Small intestine (tissue), 7 donors: ENCODE results near the gene CDC42BPB. TPM values are rescaled to one million over a fixed set of nuclear protein-coding genes. Genes with fewer than 3 reads are reported as not detected.
"Not testable (repeated sequence)": the region's sequence is repeated elsewhere in the genome, so short reads cannot be mapped to it uniquely, and the experiment has no call there.

Experiments
- DNase-seq, 2 donors: peaks; one replicate each; pipeline versions ENCODE4 v3.0.0 to v3.0.0-alpha.2; 2013
- FAIRE-seq: peaks from 2 replicates; lab custom pipeline; 2012; peaks lifted over from hg19 to GRCh38; lab: Jason Lieb, UNC
- H3K27ac ChIP-seq, 3 donors: one replicate each; pipeline ENCODE4 v1.5.1; 2013; ENCODE audit warnings: low read length in 2 of 3, mild to moderate bottlenecking in 2 of 3, control low read depth in 1 of 3, inconsistent platforms in 1 of 3, low read depth in 1 of 3, moderate library complexity in 1 of 3
- H3K27me3 ChIP-seq, 3 donors: one replicate each; pipeline ENCODE4 v1.6.1; 2013; ENCODE audit warnings: low read length in 3 of 3, inconsistent platforms in 1 of 3; ENCODE audit not compliant: control insufficient read depth in 3 of 3, insufficient read depth in 3 of 3
- H3K36me3 ChIP-seq, 3 donors: one replicate each; pipeline ENCODE4 v1.6.1; 2013; ENCODE audit warnings: low read length in 3 of 3, inconsistent platforms in 1 of 3, low read depth in 1 of 3, mild to moderate bottlenecking in 1 of 3, moderate library complexity in 1 of 3; ENCODE audit not compliant: control insufficient read depth in 3 of 3, insufficient read depth in 2 of 3
- H3K4me1 ChIP-seq, 3 donors: one replicate each; pipeline ENCODE4 v1.6.1; 2013; ENCODE audit warnings: low read length in 2 of 3, inconsistent platforms in 1 of 3, low read depth in 1 of 3, mild to moderate bottlenecking in 1 of 3, moderate library complexity in 1 of 3; ENCODE audit not compliant: control insufficient read depth in 3 of 3, insufficient read depth in 2 of 3
- H3K4me3 ChIP-seq, 3 donors: one replicate each; pipeline ENCODE4 v1.5.1; 2013; ENCODE audit warnings: low read length in 3 of 3, control low read depth in 1 of 3, inconsistent platforms in 1 of 3, low read depth in 1 of 3, mild to moderate bottlenecking in 1 of 3, moderate library complexity in 1 of 3
- H3K9me3 ChIP-seq, 2 donors: one replicate each; pipeline ENCODE4 v1.6.1; 2013; ENCODE audit warnings: low read depth in 1 of 2, low read length in 1 of 2; ENCODE audit not compliant: control insufficient read depth in 2 of 2, insufficient read depth in 1 of 2
- WGBS, 3 donors: extraction: QIAGEN DNeasy Blood & Tissue Kit; methylation state at CpG; one replicate each; pipeline ENCODE4 v1.1.7; 2013; 5-methylcytosine and 5-hydroxymethylcytosine counted together
- polyA plus RNA-seq, 4 donors: library from polyadenylated mRNA; stranded (reverse) in 3 of 4; unstranded in 1 of 4; fragments of 200-250 nt in 3 of 4; fragments of 120-200 nt in 1 of 4; gene quantifications; one replicate each; pipeline versions ENCODE4 v1.2.1 to v1.2.3, GENCODE V29; 2013
- donor health status: healthy with polysubstance abuse.
- donor health status: control.
- donor health status: control.
- donor health status: Bipolar disorder and iron deficiency.
- donor health status: healthy.

The CDC42BPB gene
- polyA plus RNA-seq, 4 donors = 29.2 to 69.4 (median 39.5) TPM

- Histone ChIP-seq H3K4me1 (peaks cover 0 to 57% (median 6%) of the 10 kb centered on the region in 3 donors), H3K9me3 (no peaks in the 10 kb centered on the region), H3K4me3 (peak overlapping the region; percentile 32 to 73 (median 70)), H3K36me3 (peaks cover 4 to 63% (median 5%) of the 10 kb centered on the region in 3 donors), H3K27me3 (peaks cover 0 to 23% (median 6%) of the 10 kb centered on the region in 3 donors), H3K27ac (peak overlapping the region; percentile 97 to 99 (median 99))
- DNase-seq (peak; percentile 96), FAIRE-seq (no peak)
- 1 to 2% (median 1%) methylated on average over 50 to 94 of the region's 94 CpGs for WGBS, 3 donors
These were observed 128.7 kb downstream of the CDC42BPB start for GRCh38 chr14:102928412-102929240.

DNA sequence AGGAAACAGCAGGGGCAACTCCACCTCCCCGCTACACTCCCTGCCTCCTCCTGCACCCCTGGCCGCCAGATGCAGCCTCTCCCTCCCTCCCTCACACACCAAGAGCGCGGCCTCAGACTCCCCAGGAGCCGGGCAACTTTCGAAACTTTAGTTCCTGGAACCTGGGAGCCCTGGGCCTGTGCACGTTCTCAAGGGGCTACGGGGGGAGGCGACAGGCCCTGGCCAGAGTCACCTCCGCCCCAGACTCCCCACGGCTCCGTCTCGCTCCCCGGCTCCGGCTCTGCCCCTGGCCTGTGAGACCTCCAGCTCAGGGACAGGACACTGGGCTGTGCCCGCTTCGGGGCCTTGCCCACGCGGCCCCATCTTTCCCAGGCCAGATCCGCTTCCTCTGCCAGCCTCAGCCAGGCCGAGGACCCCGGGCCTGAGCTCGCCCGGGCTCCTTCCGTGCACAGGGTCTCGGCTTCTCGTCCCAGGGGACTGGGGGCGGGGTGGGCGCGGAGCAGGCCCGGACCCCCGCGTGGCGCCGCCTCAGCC lies 129.4 kb downstream of the CDC42BPB start:
- Histone ChIP-seq H3K27ac (peak overlapping the region; percentile 97 to 99 (median 99)), H3K9me3 (no peaks in the 10 kb centered on the region), H3K4me3 (peak overlapping the region; percentile 8 to 73 (median 70)), H3K27me3 (peaks cover 0 to 29% (median 9%) of the 10 kb centered on the region in 3 donors), H3K4me1 (peaks cover 0 to 57% (median 6%) of the 10 kb centered on the region in 3 donors), H3K36me3 (peaks cover 0 to 56% (median 4%) of the 10 kb centered on the region in 3 donors)
- peak; percentile 54 to 76 for DNase-seq
- 4 to 15% (median 6%) methylated on average over 20 to 35 of the region's 35 CpGs for WGBS, 3 donors
- no peak for FAIRE-seq

DNA sequence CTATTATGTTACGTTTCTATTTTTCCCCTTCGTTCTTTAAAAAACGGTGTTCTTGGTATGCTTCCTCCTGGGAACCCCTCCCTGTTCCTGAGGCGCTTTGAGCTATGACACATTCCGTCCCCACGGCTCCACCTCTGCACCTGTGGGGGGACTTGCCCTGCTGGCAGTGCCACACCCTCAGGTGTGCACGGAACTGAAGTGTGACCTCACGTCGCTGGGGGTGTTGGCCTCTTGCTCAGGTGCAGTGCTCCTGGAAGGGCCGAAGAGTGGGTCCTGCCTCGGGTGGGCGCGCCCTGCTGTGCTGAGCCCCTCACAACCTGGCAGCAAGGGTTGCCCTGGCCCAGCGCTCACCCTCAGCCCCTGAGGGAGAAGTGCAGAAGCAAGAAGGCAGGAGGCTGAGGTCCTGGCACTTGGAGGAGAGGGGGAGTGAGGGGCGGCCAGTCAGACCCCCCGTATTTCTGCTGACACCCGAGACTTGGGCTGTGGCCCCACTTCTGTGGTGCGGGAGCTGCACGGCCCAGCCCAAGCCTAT lies 129.9 kb downstream of the CDC42BPB start:
- Histone ChIP-seq H3K27me3 (peaks cover 0 to 34% (median 9%) of the 10 kb centered on the region in 3 donors), H3K27ac (peak overlapping the region; percentile 97 to 99 (median 99)), H3K4me3 (peak overlapping the region in 2 of 3 donors; percentile 70 to 73), H3K36me3 (peaks cover 0 to 51% (median 4%) of the 10 kb centered on the region in 3 donors), H3K9me3 (no peaks in the 10 kb centered on the region), H3K4me1 (peaks cover 0 to 57% (median 6%) of the 10 kb centered on the region in 3 donors)
- FAIRE-seq (no peak), DNase-seq (peak; percentile 95 to 98)
- 6 to 48% (median 37%) methylated on average over 17 to 19 of the region's 19 CpGs for WGBS, 3 donors

DNA sequence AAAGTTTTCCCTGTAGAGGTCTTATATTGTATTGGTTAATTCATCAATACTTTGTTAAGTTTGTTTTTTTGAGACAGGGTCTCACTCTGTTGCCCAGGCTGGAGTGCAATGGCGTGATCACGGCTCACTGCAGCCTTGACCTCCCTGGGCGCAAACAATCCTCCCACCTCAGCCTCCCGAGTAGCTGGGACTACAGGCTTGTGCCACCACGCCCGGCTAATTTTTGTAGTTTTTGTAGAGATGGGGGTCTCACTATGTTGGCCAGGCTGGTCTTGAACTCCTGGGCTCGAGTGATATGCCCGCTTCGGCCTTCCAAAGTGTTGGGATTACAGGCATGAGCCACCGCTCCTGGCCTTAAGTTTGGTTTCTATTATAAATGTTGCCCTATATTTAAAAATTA lies 130.5 kb downstream of the CDC42BPB start:
- H3K9me3 ChIP-seq, H3K4me3 ChIP-seq, FAIRE-seq, DNase-seq: not testable (repeated sequence)
- H3K27me3 ChIP-seq = peaks cover 0 to 40% (median 9%) of the 10 kb centered on the region in 3 donors
- WGBS, 3 donors = 67 to 88% (median 77%) methylated on average over 10 of the region's 10 CpGs
- peaks cover 0 to 57% (median 6%) of the 10 kb centered on the region in 3 donors for H3K4me1 ChIP-seq
- H3K27ac ChIP-seq = peak overlapping the region; percentile 97 to 99 (median 99)
- H3K36me3 ChIP-seq = peaks cover 0 to 45% (median 3%) of the 10 kb centered on the region in 3 donors

- H3K4me3 ChIP-seq = no peak overlapping the region
- 71 to 76% (median 73%) methylated on average over 12 of the region's 12 CpGs for WGBS, 3 donors
- peak in 1 of 2 donors; percentile 32 for DNase-seq
- peaks cover 0 to 41% (median 0%) of the 10 kb centered on the region in 3 donors for H3K36me3 ChIP-seq
- H3K27me3 ChIP-seq = peaks cover 0 to 41% (median 9%) of the 10 kb centered on the region in 3 donors
- peaks cover 0 to 50% (median 6%) of the 10 kb centered on the region in 3 donors for H3K4me1 ChIP-seq
- no peaks in the 10 kb centered on the region for H3K9me3 ChIP-seq
- H3K27ac ChIP-seq = peak overlapping the region in 2 of 3 donors; percentile 57 to 97
- FAIRE-seq = no peak
These were observed 131.2 kb downstream of the CDC42BPB start for GRCh38 chr14:102926104-102926503.

- FAIRE-seq (no peak), DNase-seq (no peak)
- peaks cover 0 to 37% (median 0%) of the 10 kb centered on the region in 3 donors for H3K36me3 ChIP-seq
- H3K9me3 ChIP-seq = peaks cover 0 to 2% of the 10 kb centered on the region in 2 donors
- H3K27ac ChIP-seq = peak overlapping the region in 1 of 3 donors; percentile 97
- WGBS, 3 donors = 82 to 86% (median 84%) methylated on average over 11 of the region's 11 CpGs
- no peak overlapping the region for H3K4me3 ChIP-seq
- H3K27me3 ChIP-seq = peaks cover 0 to 38% (median 9%) of the 10 kb centered on the region in 3 donors
- peaks cover 0 to 45% (median 6%) of the 10 kb centered on the region in 3 donors for H3K4me1 ChIP-seq
These were observed 131.7 kb downstream of the CDC42BPB start for GRCh38 chr14:102925646-102926045.

DNA sequence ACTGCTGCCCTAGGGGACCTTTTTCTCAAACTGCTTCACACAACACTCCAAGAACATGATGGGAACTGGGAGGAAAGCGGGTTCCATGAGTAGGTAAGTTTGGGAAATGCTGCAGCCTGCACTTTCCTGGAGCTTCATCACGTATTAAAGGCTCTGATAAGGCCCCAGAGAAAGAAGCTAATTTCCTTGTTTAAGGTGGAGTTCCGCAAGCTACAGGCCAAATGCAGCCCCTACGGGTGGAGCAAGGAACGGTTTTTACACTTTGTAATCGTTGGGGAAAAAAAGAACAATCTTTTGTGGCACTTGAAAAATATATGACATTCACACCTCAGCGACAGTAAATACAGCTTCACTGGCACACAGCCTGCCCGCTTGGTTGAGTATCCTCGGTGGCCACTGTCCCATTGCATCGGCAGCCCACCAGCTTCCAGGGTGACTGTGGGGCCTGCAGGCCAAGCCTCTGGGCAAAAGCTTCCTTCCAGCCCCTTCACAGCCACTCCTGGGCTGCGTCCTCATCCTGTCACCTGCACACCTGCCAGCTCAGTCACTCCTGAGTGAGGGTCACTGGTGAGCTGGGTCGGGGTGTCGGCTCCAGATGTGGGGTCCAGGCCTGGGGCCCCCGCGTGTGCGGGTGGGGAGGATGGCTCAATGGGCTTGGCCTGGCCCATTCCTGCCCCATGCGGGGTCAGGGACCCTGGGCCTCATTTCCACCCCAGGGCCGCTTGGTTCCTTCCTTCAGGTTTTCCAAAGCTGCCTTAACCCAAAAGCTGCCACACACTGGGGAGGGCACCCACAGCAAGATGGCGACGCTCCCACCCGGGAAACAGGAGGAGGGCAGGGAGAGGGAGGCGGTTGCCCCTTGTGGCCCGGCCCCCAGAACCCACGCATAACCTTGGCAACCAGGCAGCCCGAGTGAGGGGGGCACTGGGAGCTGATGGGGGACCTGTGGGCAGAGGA lies 132.4 kb downstream of the CDC42BPB start:
- peaks cover 0 to 5% of the 10 kb centered on the region in 2 donors for H3K9me3 ChIP-seq
- 69 to 80% (median 72%) methylated on average over 25 of the region's 25 CpGs for WGBS, 3 donors
- peaks cover 0 to 35% (median 9%) of the 10 kb centered on the region in 3 donors for H3K27me3 ChIP-seq
- H3K27ac ChIP-seq = peak overlapping the region in 2 of 3 donors; percentile 94 to 97
- FAIRE-seq = no peak
- peak overlapping the region in 2 of 3 donors; percentile 73 to 81 for H3K4me3 ChIP-seq
- peaks cover 0 to 42% (median 6%) of the 10 kb centered on the region in 3 donors for H3K4me1 ChIP-seq
- peak in 1 of 2 donors; percentile 25 for DNase-seq
- H3K36me3 ChIP-seq = peaks cover 0 to 34% (median 0%) of the 10 kb centered on the region in 3 donors
